ENCODE results near the gene IL31.

Gene IL31

DNA sequence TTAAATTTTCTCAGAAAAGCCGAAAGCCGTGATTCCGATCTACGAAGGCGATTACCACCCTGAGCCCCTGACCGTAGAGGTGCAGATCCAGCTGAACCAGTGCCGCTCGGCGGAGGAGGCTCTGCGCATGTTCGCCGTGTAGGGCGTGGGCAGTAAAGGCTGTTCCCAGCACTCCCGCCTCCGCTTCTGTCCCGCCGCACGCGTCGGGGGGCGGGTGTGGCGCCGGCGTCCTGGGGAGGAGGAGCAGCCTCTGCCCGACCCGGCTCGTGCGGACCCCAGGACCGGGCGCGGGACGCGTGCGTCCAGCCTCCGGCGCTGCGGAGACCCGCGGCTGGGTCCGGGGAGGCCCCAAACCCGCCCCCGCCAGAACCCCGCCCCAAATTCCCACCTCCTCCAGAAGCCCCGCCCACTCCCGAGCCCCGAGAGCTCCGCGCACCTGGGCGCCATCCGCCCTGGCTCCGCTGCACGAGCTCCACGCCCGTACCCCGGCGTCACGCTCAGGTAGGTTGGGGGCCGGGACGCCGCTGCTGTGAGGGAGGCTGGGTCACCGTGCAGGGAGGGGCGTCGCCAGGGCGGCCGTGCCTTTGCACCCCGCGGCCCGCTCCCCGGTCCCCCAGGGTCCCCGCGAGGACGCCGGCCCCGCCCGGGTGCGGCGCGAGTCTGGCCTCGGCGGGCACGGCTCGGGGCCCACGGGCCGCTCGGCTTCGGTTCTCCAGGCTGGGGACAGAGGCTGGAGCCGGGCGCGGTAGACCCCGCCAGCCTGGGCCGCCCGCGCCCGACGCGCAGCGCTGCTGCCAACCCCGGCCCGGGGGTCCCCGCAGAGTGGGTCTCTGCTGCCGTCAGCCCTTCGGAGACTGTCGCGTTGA lies 29.5 kb upstream of the IL31 start, which contains the start of gene B3GNT4 (continued):
- no peak for TF ChIP-seq ZNF23 (tag by site-specific recombination; IDR thresholded peaks at IDR 0.05; ENCODE audit: borderline replicate concordance)
- TF ChIP-seq, protein P1, sequence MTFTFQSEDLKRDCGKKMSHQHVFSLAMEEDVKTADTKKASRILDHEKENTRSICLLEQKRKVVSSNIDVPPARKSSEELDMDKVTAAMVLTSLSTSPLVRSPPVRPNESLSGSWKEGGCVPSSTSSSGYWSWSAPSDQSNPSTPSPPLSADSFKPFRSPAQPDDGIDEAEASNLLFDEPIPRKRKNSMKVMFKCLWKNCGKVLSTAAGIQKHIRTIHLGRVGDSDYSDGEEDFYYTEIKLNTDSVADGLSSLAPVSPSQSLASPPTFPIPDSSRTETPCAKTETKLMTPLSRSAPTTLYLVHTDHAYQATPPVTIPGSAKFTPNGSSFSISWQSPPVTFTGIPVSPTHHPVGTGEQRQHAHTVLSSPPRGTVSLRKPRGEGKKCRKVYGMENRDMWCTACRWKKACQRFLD (tag by site-specific recombination; IDR thresholded peaks at IDR 0.05): no peak
- TF ChIP-seq OSR2 (tag by site-specific recombination; IDR thresholded peaks at IDR 0.05): peak; percentile 51
- TF ChIP-seq, protein P2, sequence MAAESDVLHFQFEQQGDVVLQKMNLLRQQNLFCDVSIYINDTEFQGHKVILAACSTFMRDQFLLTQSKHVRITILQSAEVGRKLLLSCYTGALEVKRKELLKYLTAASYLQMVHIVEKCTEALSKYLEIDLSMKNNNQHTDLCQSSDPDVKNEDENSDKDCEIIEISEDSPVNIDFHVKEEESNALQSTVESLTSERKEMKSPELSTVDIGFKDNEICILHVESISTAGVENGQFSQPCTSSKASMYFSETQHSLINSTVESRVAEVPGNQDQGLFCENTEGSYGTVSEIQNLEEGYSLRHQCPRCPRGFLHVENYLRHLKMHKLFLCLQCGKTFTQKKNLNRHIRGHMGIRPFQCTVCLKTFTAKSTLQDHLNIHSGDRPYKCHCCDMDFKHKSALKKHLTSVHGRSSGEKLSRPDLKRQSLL (tag by site-specific recombination; IDR thresholded peaks at IDR 0.05): no peak
- TF ChIP-seq ZNF510 (tag by site-specific recombination; IDR thresholded peaks at IDR 0.05; ENCODE audit: insufficient replicate concordance): no peak
- TF ChIP-seq MYNN (tag by site-specific recombination; IDR thresholded peaks at IDR 0.05; ENCODE audit: borderline replicate concordance): no peak
- TF ChIP-seq ZNF10 (tag by site-specific recombination; IDR thresholded peaks at IDR 0.05): no peak
- no peak for TF ChIP-seq WT1 (tag by site-specific recombination; IDR thresholded peaks at IDR 0.05)
- no peak for TF ChIP-seq GFI1B (tag by site-specific recombination; IDR thresholded peaks at IDR 0.05)
- no peak for TF ChIP-seq ZNF223 (tag by site-specific recombination; IDR thresholded peaks at IDR 0.05)
- no peak for TF ChIP-seq ZNF621 (tag by site-specific recombination; IDR thresholded peaks at IDR 0.05)
- TF ChIP-seq GLI2 (tag by site-specific recombination; IDR thresholded peaks at IDR 0.05; ENCODE audit: borderline replicate concordance, low read depth): no peak
- no peak for TF ChIP-seq ZNF701 (tag by site-specific recombination; IDR thresholded peaks at IDR 0.05)
- TF ChIP-seq RBAK (tag by site-specific recombination; IDR thresholded peaks at IDR 0.05): no peak
- TF ChIP-seq ZNF311 (tag by site-specific recombination; IDR thresholded peaks at IDR 0.05; ENCODE audit: borderline replicate concordance): no peak
- TF ChIP-seq ZNF19 (tag by site-specific recombination; IDR thresholded peaks at IDR 0.05; ENCODE audit: low read depth): no peak
- peak; percentile 73; the same call in 1 of the 2 replicates for TF ChIP-seq KLF8 (tag by site-specific recombination; IDR thresholded peaks at IDR 0.05)
- no peak for TF ChIP-seq ZFP37 (tag by site-specific recombination; IDR thresholded peaks at IDR 0.05)
- no peak for TF ChIP-seq ZFP41 (tag by site-specific recombination; IDR thresholded peaks at IDR 0.05; ENCODE audit: borderline replicate concordance)
- no peak for TF ChIP-seq ZNF302 (tag by site-specific recombination; IDR thresholded peaks at IDR 0.05; ENCODE audit: low read depth)
- TF ChIP-seq, protein P3, sequence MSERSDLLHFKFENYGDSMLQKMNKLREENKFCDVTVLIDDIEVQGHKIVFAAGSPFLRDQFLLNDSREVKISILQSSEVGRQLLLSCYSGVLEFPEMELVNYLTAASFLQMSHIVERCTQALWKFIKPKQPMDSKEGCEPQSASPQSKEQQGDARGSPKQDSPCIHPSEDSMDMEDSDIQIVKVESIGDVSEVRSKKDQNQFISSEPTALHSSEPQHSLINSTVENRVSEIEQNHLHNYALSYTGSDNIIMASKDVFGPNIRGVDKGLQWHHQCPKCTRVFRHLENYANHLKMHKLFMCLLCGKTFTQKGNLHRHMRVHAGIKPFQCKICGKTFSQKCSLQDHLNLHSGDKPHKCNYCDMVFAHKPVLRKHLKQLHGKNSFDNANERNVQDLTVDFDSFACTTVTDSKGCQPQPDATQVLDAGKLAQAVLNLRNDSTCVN (tag by site-specific recombination; optimal IDR thresholded peaks at IDR 0.05): peak; percentile 71
- TF ChIP-seq, protein P4, sequence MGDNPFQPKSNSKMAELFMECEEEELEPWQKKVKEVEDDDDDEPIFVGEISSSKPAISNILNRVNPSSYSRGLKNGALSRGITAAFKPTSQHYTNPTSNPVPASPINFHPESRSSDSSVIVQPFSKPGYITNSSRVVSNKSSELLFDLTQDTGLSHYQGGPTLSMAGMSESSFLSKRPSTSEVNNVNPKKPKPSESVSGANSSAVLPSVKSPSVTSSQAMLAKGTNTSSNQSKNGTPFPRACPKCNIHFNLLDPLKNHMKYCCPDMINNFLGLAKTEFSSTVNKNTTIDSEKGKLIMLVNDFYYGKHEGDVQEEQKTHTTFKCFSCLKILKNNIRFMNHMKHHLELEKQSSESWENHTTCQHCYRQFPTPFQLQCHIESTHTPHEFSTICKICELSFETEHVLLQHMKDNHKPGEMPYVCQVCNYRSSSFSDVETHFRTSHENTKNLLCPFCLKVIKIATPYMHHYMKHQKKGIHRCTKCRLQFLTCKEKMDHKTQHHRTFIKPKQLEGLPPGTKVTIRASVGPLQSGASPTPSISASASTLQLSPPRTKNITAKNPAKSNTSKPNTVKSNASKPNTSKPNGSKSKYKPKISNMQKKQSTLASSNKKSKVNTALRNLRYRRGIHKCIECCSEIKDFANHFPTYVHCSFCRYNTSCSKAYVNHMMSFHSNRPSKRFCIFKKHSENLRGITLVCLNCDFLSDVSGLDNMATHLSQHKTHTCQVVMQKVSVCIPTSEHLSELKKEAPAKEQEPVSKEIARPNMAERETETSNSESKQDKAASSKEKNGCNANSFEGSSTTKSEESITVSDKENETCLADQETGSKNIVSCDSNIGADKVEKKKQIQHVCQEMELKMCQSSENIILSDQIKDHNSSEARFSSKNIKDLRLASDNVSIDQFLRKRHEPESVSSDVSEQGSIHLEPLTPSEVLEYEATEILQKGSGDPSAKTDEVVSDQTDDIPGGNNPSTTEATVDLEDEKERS (tag by site-specific recombination; IDR thresholded peaks at IDR 0.05): no peak
- no peak for TF ChIP-seq ZNF423 (tag by site-specific recombination; IDR thresholded peaks at IDR 0.05)
- no peak for TF ChIP-seq ZNF530 (tag by site-specific recombination; IDR thresholded peaks at IDR 0.05; ENCODE audit: low read depth)
- TF ChIP-seq, protein P5, sequence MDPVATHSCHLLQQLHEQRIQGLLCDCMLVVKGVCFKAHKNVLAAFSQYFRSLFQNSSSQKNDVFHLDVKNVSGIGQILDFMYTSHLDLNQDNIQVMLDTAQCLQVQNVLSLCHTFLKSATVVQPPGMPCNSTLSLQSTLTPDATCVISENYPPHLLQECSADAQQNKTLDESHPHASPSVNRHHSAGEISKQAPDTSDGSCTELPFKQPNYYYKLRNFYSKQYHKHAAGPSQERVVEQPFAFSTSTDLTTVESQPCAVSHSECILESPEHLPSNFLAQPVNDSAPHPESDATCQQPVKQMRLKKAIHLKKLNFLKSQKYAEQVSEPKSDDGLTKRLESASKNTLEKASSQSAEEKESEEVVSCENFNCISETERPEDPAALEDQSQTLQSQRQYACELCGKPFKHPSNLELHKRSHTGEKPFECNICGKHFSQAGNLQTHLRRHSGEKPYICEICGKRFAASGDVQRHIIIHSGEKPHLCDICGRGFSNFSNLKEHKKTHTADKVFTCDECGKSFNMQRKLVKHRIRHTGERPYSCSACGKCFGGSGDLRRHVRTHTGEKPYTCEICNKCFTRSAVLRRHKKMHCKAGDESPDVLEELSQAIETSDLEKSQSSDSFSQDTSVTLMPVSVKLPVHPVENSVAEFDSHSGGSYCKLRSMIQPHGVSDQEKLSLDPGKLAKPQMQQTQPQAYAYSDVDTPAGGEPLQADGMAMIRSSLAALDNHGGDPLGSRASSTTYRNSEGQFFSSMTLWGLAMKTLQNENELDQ (tag by site-specific recombination; IDR thresholded peaks at IDR 0.05; ENCODE audit: low read depth): no peak
- no peak for TF ChIP-seq FEZF1 (tag by site-specific recombination; IDR thresholded peaks at IDR 0.05)
- TF ChIP-seq ZNF16 (tag by site-specific recombination; IDR thresholded peaks at IDR 0.05; ENCODE audit: low read depth): no peak
- TF ChIP-seq ZNF341 (tag by site-specific recombination; IDR thresholded peaks at IDR 0.05; ENCODE audit: low read depth): peak; percentile 98
- no peak for TF ChIP-seq ZNF112 (tag by site-specific recombination; IDR thresholded peaks at IDR 0.05)
- TF ChIP-seq, protein P6, sequence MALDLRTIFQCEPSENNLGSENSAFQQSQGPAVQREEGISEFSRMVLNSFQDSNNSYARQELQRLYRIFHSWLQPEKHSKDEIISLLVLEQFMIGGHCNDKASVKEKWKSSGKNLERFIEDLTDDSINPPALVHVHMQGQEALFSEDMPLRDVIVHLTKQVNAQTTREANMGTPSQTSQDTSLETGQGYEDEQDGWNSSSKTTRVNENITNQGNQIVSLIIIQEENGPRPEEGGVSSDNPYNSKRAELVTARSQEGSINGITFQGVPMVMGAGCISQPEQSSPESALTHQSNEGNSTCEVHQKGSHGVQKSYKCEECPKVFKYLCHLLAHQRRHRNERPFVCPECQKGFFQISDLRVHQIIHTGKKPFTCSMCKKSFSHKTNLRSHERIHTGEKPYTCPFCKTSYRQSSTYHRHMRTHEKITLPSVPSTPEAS (tag by site-specific recombination; IDR thresholded peaks at IDR 0.05): no peak
